Smooth muscle cell of the brain vasculature (primary cell): ENCODE measurements around the gene ALK.

Experiments
- DNase-seq: peaks from one replicate; pipeline ENCODE4 v3.0.0-alpha.2; 2012; ENCODE audit warnings: low read depth, low spot score

The ALK gene

GRCh38 chr2:29405266-29405665 is 516.1 kb downstream of the ALK start:
- no peak for DNase-seq

- DNase-seq, result no peak
Measured at GRCh38 chr2:29401994-29402393, 519.4 kb downstream of the ALK start.

- no peak for DNase-seq
Measured at GRCh38 chr2:29400930-29401653, 520.3 kb downstream of the ALK start.

- DNase-seq, result no peak
Measured at GRCh38 chr2:29398384-29399237, 522.8 kb downstream of the ALK start.

GRCh38 chr2:29397713-29398112 is 523.7 kb downstream of the ALK start:
- DNase-seq, result no peak

- no peak for DNase-seq
Measured at GRCh38 chr2:29397039-29397438, 524.3 kb downstream of the ALK start.

- DNase-seq, result no peak
Measured at GRCh38 chr2:29394981-29395350, 526.4 kb downstream of the ALK start.

- no peak for DNase-seq
Measured at GRCh38 chr2:29394311-29394980, 526.9 kb downstream of the ALK start.

GRCh38 chr2:29393676-29394075 is 527.7 kb downstream of the ALK start:
- DNase-seq, result no peak

GRCh38 chr2:29392774-29393173 is 528.6 kb downstream of the ALK start:
- DNase-seq, result no peak

GRCh38 chr2:29390136-29390535 is 531.2 kb downstream of the ALK start:
- no peak for DNase-seq

GRCh38 chr2:29389686-29390085 is 531.7 kb downstream of the ALK start:
- DNase-seq, result no peak

GRCh38 chr2:29388071-29388470 is 533.3 kb downstream of the ALK start:
- no peak for DNase-seq

- no peak for DNase-seq
Measured at GRCh38 chr2:29382486-29382885, 538.9 kb downstream of the ALK start.

GRCh38 chr2:29377788-29378187 is 543.6 kb downstream of the ALK start:
- DNase-seq, result no peak

GRCh38 chr2:29376541-29376940 is 544.8 kb downstream of the ALK start:
- DNase-seq, result no peak

GRCh38 chr2:29375843-29376242 is 545.5 kb downstream of the ALK start:
- no peak for DNase-seq

GRCh38 chr2:29374823-29375222 is 546.6 kb downstream of the ALK start:
- no peak for DNase-seq

- no peak for DNase-seq
Measured at GRCh38 chr2:29373870-29374269, 547.5 kb downstream of the ALK start.

GRCh38 chr2:29372185-29372584 is 549.2 kb downstream of the ALK start:
- no peak for DNase-seq

GRCh38 chr2:29370581-29371125 is 550.7 kb downstream of the ALK start:
- no peak for DNase-seq

- DNase-seq, result no peak
Measured at GRCh38 chr2:29370173-29370572, 551.2 kb downstream of the ALK start.
